H4 (cell line): ENCODE data around the gene HES5. TPM values are rescaled to one million over a fixed set of nuclear protein-coding genes. Genes with fewer than 3 reads are reported as not detected.
"Not testable (repeated sequence)": the region's sequence is repeated elsewhere in the genome, so short reads cannot be mapped to it uniquely, and the experiment has no call there.

Experiments used
- DNase-seq: peaks from one replicate; pipeline ENCODE4 v3.0.0-alpha.2; 2015; ENCODE audit warnings: low spot score
- total RNA-seq: library from RNA; depleted of rRNA; stranded (reverse); fragments of >200 nt; shearing (Covaris generic); gene quantifications from 2 replicates; pipeline ENCODE4 v1.2.3, GENCODE V29; 2014; rRNA removed

HES5 gene, protein sequence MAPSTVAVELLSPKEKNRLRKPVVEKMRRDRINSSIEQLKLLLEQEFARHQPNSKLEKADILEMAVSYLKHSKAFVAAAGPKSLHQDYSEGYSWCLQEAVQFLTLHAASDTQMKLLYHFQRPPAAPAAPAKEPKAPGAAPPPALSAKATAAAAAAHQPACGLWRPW
- total RNA-seq, result not detected in 2 replicates

DNA sequence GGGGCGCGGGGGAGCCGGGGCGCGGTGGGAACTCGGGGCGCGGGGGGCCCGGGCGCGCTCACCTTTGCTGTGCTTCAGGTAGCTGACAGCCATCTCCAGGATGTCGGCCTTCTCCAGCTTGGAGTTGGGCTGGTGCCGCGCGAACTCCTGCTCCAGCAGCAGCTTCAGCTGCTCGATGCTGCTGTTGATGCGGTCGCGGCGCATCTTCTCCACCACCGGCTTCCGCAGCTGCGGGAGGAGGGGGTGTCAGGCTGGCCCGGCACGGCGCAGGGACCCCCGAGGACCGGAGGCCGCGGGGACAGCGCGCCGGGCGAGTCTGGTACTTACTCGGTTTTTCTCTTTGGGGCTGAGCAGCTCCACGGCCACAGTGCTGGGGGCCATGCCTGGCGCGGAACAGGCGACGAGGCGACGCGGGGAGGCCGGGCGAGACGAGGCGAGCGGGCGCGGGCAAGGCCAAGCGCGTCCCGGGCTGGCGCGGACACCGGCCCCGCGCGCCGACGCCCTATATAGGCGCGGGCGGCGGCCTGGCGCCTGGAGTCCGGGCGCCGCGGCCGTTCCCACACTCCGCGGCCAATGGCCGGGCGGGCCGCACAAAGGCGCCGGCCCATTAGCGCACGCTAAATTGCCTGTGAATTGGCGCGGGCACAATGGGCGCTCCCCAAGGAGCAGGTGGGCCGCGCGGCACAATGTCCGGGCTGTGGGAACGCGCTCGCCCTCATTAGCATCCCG is at the start of gene HES5:
Gene HES5 (minus strand): TSS at position 480 of the 729 bp plus-strand sequence. CDS start 99 bp downstream, at position 381.
- DNase-seq, result no peak

DNA sequence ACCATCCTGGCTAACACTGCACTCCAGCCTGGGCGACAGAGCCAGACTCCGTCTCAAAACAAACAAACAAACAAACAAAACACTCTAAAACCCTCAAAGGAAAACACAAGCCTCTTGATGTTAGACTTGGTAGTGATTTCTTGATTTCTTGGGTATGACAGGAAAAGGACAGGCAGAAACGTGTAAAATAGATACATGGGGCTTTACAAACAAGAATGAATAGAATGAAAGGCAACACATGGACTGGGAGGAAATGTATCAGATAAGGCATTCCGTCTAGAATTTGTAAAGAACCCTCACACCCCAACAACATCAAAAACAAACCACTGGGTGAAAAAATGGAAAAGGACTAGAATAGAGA is 48.7 kb upstream of the HES5 start:
- DNase-seq, result no peak

DNA sequence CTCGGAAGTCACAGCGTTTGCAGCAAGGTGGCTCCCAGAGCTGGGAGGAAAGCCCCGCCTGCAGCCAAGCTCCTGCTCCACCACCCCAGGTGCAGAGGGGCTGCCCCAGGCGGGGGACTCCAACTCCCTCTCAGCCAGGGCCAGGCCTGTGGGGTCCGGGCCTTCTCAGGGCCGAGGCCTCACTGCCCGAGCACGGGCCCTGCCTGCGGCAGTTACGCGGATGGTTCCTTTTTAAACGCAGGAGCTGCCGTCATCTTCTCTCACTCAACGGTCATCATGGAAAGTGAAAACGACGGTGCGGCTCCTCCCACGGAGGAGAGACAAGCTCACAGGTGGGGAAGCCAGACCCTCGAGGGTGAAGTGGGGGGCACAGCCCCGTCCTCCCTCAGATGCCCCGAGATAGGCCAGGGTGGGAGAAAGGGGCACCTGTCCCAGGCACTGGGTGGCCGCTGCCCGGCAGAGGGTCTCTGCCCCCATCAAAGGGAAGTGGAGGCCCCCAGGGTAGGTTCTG is 47.6 kb upstream of the HES5 start:
- not testable (repeated sequence) for DNase-seq

DNA sequence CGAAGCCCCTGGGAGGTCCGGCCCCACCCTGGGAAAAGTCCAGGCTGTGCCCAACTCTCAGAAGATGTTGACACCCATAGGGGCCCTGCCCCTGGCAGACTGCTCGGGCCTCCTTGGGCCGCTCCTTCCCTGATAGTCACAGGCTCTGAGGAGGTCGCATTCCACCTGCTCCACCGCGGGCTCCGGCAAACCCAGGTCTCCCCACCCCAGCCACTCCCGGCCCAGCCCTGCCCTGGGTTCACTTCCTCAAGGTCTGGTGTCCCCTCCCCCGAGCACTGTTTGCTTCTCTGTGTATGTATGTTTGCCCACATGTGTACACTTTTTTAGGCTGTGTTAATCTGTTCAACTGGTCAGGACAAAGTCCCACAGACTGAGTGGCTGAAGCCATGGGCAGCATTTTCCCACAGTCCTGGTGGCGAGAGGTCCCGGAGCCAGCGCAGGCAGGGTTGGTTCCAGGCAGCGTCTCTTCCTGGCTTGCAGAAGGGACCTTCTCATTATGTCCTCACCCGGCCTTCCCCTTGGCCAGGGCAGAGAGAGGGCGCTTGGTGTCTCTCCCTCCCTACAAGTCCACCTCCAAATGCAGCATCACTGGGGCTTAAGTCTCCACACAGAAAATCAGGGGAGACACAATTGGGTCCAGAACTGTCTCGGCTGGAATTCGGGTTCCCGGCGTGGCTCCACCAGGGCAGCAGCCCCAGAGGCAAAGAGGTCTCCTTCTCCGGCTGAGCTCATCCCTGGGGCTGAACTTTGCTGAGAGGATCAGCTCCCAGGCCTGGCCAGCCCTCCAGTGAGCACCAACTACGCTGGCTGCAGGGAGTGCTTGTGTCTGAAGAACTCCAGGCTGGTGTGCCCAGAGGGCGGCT is 46.0 kb upstream of the HES5 start:
- no peak for DNase-seq

DNA sequence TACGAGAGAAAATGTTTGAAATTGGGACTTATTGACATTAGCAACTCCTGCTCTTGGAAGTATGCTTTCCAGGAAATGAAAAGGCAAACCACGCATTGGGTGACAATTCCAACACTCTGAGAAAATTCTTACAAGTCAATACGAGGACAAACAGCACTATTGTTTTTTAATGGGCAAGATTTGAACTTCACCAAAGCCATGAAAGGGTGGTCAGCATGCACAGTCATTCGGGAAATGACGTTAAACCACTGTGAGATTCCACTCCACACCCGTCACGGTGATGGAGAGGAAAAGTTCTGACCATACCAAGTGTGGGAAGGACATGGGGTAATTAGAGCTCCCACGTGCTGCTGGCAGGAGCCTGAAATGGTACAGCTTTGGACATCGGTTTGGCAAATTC is 44.3 kb upstream of the HES5 start:
- DNase-seq, result no peak

DNA sequence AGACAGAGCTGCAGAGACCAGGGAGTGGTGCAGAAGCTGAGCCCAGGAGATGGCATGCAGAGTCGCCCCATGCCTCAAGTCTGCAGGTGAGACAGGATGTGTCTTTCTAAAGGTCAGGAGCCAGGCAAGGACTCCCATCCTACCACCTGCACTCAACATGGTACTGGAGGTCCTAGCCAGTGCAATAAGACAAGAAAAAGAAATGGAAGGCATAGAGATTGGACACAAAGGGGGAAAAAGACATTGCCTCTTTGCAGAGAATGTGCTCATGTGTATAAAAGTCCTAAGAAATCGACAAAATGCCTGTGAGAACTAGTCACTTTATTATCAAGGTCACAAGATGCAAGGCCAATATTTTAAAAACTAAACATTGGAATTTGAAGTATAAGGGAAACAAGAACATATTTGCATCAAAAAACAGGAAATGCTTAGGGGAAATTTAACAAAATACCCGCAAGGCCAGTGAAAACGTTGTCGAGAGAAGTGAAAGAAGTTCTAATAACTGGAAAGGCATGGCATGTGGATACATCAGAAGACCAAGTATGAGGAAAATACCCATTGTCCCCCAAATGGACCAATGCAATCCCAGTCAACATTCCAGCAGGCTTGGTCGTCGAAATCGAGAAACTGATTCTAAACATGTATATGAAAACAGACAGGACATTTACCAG is 43.3 kb upstream of the HES5 start:
- no peak for DNase-seq

DNA sequence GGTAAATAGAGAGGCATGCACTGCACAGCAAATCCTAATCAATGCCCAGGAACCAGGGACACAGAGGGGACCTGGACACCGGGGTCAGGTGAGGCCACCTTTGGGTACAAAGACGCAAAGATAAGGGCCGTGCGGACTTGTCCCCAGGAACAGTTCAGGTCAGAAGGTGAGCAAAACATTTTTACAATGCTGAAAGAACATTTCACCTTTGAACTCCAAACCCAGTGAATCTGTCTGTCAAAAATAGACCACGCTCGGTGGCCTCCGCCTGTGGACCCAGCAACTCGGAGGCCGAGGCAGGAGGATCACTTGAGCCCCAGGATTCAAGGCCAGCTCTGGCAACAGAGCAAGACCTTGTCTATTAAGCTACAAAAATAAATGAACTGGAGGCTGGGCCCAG is 41.3 kb upstream of the HES5 start:
- no peak for DNase-seq

DNA sequence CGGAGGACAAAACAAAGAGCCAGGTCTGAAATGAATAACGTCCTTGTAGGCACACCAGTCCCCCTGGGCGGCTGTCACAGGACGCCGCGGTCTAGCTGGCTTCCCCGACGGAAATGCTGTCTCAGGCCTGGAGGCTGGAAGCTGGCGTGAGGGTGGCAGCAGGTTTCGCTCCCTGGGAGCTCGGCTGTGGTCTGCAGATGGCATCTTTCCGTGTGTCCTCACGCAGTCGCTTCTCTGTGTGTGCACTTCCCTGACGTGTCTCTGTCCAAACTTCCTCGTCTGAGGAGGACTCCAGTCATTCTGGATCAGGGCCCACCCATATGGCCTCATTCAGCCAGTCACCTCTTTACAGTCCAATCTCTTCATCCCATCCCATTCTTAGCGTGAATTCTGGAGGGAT is 40.3 kb upstream of the HES5 start:
- no peak for DNase-seq

DNA sequence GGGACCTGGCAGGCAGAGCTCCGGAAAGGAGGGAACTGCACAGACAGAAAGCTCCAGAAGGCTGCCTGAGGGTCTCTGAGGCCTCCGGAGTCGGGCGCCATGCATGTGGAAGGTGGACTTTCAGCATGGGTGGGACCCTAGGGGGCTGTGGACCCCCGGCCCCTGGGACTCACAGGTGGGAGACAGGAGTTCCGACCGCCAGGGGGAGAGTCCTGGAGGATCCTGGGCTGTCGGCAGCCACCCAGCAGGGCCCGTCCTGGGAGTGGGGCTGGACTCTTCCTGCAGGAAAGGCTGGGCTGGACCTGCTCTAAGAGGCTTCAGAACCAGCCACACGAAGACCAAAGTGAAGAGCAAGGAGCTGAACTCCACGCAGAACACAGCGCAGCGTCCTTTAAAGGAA is 39.6 kb upstream of the HES5 start:
- DNase-seq, result not testable (repeated sequence)

DNA sequence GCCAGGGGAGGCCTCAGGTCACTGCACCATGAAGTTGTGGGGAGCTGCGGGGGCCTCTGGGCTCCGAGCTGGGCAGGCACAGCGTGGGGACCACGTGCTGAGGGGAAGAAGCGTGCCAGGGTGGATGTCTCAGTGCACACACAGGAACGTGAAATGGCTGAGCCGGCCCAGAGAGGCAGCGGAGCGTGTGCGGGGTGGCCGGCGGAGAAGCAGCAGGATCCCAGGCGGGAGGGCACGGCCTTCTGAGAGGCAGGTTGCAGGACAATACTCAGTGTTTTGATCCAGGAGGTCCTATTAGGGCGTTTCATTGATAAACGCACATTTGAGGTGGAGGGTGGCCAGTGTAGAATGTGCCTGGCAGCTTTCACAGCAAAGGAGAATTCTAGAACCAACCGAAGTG is 39.0 kb upstream of the HES5 start:
- no peak for DNase-seq

DNA sequence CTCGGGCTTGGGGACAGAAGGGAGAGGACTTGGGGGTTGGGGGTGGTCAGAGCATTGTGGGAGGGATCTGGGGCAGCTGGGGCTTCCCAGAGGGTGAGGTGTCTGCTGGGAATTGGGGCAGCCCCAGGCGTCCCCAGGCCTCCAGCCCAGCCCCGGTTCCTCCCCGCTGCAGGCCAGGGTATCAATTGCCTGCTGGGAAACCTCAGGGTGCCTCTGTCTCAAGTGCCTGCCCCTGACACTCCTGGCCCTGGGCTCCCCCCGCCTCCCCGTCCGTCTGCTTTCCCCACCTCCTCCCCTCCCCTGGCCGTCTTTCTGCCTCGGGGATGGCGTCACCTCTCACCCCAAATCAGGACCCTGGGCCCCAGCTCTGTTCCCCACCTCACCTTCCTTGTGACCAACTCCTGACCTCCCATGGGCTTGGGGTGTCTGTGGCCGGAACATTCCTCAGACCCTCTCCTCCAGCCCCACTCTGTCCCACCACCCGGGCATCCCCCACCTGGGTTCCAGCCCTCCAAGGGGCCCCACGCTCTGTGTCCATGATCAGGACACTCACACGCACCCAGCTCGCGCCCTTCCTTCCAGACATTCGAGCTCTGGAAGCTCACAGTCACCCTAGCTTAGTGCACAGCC is 38.2 kb upstream of the HES5 start:
- DNase-seq, result not testable (repeated sequence)

DNA sequence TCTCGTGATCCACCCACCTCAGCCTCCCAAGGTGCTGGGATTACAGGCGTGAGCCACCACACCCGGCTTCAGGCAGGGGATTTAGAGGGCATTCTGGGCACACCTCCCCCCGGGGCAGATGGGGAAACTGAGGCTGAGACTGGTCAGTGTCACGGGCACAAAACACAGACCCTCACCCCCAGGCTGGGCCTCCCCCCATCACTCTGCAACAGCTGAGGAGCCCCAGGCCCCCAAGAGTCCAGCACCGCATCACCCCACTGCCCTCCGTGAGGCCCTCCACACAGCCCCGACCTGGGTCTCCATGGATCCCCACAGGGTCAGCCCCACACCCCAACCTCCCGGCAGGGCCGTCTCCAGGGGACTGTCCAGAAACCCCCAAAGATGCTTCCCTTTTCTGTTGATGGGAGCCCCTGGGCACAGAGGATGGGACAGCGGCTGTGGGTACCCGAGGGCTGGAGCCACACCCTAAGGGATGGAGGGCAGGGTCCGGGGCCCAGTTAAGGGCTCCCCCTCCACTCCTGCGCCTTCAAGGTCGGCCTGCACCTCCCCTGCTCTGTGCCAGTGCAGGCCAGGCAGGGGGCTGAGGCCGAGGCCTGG is 37.1 kb upstream of the HES5 start:
- no peak for DNase-seq

DNA sequence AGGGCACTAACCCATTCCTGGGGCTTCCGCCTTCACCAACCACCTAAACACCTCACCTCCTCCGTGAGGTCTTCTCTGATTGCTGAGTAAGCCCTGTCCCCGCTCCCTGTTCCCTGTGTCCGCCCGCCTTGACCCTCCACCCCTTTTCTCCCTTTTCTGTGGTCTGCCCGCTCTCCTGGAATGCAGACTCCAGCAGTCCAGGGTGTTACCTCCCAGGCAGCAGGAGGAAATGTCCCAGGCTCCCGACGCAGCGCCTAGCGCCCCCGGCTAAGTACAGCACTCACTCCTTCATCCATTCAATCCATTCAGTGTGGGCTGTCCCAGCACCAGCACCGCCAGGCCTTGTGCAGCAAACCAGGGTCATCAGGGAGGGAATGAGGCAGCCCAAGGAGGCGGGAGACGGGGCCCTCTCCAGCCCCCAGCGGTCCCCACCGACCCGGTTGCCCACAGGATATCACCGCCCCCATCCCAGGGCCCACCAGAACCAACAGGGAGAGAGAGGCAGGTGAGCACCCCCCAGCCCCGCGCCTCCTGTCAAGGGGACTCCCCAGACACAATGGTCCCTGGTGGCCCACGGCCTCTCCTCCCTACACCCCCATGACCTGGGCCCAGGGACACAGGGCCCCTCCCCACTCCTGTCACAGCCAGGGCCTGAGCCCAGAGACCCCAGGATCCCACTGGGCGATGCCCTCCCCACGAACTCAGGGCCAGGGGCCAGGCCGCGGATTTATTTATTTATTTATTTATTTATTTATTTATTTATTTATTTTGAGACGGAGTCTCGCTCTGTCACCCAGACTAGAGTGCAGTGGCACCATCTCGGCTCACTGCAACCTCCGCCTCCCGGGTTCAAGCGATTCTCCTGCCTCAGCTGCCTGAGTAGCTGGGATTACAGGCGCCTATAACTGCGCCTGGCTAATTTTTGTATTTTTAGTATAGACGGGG is 36.3 kb upstream of the HES5 start:
- no peak for DNase-seq

DNA sequence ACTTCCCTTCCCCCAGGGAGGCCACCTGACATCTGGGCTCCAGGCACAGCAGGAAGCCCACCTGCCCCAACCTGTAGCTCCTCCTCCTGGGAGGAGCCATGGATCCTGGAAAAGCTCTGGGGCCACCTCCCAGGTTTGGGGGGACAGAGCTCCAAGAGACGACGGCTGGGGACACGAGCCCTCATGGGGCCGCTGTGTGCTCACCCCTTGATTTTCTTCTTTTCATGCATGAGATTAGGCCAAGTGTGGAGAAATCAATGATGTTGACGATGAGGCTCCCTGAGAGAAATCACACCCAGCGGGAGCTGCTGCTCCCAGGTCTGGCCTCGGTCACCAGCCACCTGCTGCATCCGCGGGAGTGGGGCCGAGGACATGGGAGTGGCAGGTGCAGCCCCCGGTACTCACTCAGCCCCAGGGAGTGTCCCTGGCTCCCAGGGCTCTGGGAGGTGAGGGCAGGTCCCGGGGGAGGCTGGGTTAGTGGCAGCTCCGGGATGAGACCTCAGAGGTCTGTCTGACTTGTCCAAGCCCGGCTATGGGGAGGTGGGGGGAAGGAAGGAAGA is 34.8 kb upstream of the HES5 start:
- no peak for DNase-seq

DNA sequence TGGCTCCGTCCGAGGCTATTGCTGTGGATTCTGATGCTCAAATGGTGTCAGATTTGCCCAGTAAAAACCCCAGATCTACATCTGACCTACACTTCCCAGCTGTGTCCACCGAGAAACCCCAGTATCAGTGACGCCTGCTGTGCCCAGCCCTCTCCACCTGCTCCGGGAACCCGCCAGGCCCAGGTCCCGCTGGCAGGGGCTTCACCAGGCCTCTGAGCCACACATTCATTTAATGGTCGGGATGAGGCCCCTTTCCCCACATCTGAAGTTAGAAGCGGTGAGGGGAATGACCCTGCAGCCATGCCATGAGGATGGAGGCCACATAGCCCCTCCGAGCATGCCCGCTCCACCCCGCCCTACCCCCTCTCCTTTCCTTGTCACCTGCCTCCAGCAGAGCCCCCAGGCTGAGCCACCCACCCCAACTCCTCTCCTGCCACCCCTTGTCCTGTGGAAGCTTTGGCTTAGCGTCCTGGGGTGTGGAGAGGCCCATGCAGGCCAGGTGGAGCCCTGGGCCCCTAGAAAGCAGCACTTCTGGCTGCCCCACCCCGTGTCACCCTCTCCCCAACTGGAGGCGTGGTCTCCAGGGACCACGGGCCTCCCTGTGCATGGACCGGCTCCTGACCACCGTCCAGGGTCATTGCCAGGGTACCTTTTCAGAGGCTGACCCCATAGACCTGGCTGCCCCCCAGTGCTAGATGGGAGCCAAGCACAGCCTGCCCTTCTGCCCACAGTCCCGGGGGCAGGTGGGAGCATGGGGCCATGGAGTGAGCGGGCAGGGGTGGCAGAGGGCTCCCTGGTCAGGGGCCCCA is 34.1 kb upstream of the HES5 start:
- DNase-seq, result no peak

DNA sequence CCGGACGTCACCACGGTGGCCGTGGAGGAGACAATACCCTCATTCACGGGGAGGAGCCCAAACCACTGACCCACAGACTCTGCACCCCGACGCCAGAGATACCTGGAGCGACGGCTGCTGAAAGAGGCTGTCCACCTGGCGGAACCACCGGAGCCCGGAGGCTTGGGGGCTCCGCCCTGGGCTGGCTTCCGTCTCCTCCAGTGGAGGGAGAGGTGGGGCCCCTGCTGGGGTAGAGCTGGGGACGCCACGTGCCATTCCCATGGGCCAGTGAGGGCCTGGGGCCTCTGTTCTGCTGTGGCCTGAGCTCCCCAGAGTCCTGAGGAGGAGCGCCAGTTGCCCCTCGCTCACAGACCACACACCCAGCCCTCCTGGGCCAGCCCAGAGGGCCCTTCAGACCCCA is 33.1 kb upstream of the HES5 start:
- DNase-seq, result no peak

DNA sequence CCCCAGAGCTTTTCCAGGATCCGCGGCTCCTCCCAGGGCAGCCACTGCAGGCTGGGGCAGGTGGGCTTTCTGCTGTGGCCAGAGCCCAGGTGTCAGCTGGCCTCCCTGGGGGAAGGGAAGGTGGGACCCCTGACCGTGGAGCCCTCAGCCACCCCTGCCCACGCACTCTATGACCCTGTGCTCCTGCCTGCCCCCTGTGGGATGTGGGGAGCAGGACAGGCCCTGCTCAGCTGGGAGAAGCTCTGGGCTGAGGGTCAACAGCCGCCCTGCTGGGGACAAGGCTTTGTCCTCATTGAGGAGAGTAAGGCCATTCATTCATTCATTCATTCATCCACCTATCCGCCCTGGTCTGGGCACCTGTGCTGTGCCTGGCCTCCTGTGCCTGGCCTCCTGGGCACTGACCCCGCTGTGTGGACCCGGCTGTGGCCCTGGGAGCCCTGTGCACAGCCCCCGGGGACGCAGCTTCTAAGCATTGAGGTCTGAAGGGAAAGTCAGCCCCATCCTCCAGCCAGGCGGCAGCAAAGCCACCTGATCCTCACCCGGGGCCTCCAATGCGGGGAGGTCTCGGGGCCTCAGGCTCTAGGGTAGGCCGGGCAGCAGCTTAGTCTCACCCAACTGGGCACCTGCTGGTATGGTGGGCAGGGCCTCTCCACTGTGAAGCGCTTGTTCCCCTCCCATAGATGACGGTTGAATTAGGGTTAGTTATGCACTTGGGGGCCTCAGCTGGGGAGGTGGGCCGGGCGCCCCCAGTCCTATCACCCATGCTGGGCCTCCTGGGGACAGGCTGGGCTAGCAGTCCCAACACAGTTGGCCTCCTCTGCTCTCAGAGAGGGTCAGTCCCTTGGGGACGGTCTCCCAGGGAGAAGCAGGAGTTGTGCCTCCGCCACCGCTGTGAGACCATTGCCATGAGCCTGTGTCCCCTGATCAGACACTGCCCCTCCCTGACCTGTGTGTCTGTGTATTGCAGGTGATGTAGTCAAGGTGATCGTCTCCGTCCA is 32.1 kb upstream of the HES5 start:
- no peak for DNase-seq

DNA sequence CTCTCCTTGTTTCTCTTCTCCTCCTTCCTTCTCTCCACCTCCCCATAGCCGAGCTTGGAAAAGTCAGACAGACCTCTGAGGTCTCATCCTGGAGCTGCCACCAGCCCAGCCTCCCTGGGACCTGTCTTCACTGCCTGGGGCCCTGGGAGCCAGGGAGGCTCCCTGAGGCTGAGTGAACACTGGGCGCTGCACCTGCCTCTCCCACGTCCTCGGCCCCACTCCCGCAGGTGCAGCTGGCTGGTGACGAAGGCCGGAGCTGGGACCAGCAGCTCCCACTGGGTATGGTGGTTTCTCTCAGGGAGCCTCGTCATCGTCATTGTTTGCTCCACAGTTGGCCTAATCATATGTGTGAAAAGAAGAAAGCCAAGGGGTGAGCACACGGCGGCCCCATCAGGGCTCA is 31.4 kb upstream of the HES5 start:
- no peak for DNase-seq
